Heart left ventricle (tissue), 13 donors: ENCODE data around the gene IVNS1ABP.

Source experiments
- CTCF ChIP-seq, 12 donors: fragments of 200-600 bp; sonication (generic) in 4 of 12; IDR thresholded peaks; one replicate each; pipeline versions ENCODE4 v1.5.0 to v1.8.0; 2018 to 2022; ENCODE audit warnings: antibody characterized with exemption in 12 of 12, mild to moderate bottlenecking in 5 of 12
- POLR2A ChIP-seq, 2 donors: fragments of 450-650 bp; IDR thresholded peaks; one replicate each; pipeline ENCODE4 v1.6.1; 2017; ENCODE audit warnings: antibody characterized with exemption in 2 of 2, mild to moderate bottlenecking in 2 of 2, moderate library complexity in 2 of 2
- donor health status: ischemic (EF 13 %, LVEDD 7.1; RV severe dilation, severe dysfunction).
- donor health status: DM: no; HTN: yes; CAD: no.
- donor health status: DM: no; HTN: no; CAD: no.
- donor health status: ischemic (EF 25% LVEDD 6.9; RV normal size, moderate dysfunction).
- donor health status: ischemic (EF 25% LVEDD 5.7; RV mildly dilated, moderate dysfunction).
- donor health status: ischemic (EF 35%, LVEDD 5.7; RV mildly dilated, moderate dysfunction).
- donor health status: nonischemic (EF 11% LVEDD 7.7; RV severe dilation, severe dysfunction).
- donor health status: DM: yes; HTN: yes; CAD: no.
- donor health status: PGD.
- donor health status: ischemic (EF 29% LVEDD 5.4; RV normal size, mild dysfunction).
- donor health status: nonischemic (EF 23%, LVEDD 6.1; RV moderate dilation, normal function).

GRCh38 chr1:185322636-185323035 lies 5.6 kb upstream of the IVNS1ABP start:
- TF ChIP-seq CTCF (IDR thresholded peaks at IDR 0.05) (no peak), POLR2A (IDR thresholded peaks at IDR 0.05) (no peak)
